ENCODE data around the gene PISD. TPM values are rescaled to one million over a fixed set of nuclear protein-coding genes. Genes with fewer than 3 reads are reported as not detected.
"Not testable (repeated sequence)": the region's sequence is repeated elsewhere in the genome, so short reads cannot be mapped to it uniquely, and the experiment has no call there.

The PISD gene
- total RNA-seq, 1 experiment from 2014 or later = 28.2 TPM

GRCh38 chr22:31610611-31611010 is 51.4 kb downstream of the PISD start:
- DNase-seq (ENCODE audit: low spot score) = no peak

- no peak for DNase-seq (ENCODE audit: low spot score)
Observed at GRCh38 chr22:31609716-31610115, 52.3 kb downstream of the PISD start.

GRCh38 chr22:31607696-31608095 is 54.3 kb downstream of the PISD start:
- DNase-seq (ENCODE audit: low spot score) = no peak

DNA sequence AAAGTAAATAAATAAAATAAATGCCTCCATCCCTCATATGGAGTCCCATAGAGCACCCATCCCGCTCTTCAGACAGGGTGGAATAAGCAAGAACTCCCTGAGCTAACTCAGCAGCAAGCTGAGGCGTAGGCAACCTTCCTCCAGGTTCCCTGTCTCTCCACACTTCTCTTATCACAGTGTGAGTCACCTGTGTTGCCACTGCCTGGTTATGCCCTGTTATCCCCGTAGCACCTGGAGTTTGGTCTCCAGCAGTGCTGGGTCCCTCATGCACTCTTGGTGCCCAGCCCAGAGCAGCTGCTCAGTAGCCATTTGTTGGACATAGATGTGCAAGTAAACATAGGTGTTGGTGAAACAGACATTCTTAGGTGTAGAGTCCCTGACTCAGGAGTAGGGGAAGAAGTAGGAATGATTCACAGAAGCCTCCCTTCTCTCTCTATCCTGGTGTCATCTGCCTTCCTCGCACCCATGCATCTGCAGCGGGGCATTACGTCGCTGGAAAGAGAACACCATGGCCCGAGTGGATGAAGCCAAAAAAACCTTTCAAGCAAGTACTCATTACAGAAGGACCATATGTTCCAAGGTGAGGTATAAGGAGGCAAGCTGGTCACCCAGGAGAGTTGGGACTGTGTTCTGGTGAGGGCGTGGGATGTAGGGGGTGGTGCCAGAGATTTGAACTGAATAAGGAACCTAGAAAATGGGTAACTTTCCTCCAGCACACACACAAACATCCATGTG is 56.0 kb downstream of the PISD start:
- no peak for DNase-seq (ENCODE audit: low spot score)

DNA sequence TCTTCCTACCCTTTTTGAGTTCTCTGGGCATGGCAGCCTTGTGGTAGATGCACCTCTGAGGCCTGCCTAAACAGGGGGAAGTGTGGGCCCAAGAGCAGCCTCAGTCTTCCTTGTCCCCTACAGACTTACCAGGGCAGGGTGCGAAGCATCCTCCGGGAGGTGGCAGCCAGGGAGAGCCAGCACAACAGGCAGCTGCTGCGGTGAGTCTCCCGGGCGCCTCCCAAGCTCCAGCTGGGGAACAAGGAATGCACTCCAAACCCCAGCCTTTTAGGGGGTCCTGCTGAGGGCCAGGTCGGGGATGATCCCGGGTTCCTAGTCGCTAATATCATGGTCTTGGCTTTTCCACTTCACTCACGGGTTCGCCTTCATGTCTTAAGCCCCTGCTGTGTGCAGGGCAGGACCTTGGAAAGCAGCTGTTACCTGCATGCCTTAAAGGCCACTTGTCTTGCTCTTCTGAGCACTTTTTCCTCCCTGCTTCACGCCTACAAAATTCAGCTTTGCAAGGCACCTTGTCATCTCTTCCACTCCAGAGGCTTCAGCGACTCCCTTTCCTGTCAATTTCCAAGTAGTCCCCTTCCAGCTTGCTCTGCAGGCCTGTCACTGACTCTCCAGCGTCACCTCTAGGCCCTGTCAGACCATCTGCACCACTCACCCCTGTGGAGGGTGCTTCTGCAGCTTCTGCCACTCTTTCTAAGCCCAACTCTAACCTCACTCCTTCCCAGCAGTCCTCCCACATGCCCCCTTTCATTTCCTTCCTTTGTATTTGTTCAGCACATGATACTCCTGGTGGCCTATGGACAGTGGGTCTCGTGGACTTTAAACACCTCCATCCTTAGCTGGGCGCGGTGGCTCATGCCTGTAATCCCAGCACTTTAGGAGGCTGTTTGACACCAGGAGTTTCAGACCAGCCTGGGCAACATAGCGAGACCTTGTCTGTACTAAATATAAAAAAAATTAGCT is 57.0 kb downstream of the PISD start:
- DNase-seq (ENCODE audit: low spot score) = no peak

DNA sequence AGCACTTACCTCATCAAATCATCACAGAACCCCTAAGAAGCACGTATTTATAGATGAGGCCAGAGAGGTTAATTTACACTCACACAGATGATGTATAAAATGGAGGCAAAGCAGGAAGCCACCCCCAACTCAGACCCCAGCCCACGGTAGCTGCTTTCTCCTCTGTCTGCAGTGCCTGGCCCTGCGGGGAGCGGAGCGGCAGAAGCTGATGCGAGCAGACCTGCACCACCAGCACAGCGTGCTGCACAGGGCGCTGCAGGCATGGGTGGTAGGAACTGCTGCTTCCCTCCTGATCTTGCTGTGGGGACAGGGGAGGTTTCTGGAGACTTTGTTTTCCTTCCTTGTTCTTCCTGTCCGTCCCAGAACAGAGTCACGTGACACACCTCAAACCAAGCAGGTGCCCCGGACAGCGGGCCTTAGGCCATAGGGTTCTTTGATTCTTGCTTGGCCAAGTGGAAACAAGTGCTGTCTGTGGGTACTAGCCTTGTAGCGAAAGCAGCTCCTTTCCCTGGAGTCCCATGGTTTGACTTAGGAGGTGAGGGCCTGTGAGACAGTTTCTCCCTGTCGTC is 57.8 kb downstream of the PISD start:
- DNase-seq (ENCODE audit: low spot score) = no peak

- DNase-seq (ENCODE audit: low spot score) = no peak
Observed at GRCh38 chr22:31603574-31603973, 58.4 kb downstream of the PISD start.

DNA sequence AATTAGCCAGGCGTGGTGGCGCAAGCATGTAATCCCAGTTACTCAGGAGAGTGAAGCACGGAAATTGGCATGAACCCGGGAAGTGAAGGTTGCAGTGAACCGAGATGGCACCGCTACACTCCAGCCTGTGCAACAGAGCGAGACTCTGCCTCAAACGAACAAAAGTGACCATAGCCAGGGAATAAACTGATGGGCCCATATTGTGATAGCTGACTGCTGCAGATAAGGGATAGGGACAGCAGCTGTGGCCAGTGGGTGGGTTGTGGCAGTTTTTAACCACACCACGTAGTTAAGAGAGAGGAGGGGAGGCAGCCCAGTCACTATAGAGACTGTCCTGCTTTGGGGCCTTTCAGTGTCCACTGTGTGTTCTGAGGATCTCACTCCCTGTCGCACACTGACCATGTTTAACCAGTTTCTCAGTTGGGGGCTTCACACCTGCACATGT is 58.9 kb downstream of the PISD start:
- DNase-seq (ENCODE audit: low spot score) = no peak

GRCh38 chr22:31602259-31602952 is 59.6 kb downstream of the PISD start:
- peak; percentile 91 for DNase-seq (ENCODE audit: low spot score)

DNA sequence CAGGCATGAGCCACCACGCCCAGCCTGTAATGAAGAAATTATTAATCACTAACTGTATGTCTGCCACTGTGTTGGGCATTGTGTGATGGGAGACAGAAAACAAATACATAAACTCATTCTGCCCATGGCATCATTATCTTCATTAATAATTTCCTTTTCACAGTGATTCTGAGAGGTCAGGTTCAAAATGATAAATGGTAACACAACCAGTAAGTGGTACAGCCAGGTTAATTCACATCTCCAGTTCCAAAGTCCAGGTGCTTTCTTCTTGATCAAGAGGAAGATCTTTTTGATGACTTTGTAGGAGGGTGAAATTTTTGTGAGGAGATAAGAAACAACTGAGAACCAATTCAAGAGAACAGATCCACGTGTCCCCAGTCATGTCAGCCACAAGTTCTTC is 66.7 kb downstream of the PISD start:
- DNase-seq (ENCODE audit: low spot score) = no peak

GRCh38 chr22:31590161-31590560 is 71.9 kb downstream of the PISD start:
- DNase-seq (ENCODE audit: low spot score) = not testable (repeated sequence)

GRCh38 chr22:31588970-31589675 is 72.9 kb downstream of the PISD start:
- no peak for DNase-seq (ENCODE audit: low spot score)

DNA sequence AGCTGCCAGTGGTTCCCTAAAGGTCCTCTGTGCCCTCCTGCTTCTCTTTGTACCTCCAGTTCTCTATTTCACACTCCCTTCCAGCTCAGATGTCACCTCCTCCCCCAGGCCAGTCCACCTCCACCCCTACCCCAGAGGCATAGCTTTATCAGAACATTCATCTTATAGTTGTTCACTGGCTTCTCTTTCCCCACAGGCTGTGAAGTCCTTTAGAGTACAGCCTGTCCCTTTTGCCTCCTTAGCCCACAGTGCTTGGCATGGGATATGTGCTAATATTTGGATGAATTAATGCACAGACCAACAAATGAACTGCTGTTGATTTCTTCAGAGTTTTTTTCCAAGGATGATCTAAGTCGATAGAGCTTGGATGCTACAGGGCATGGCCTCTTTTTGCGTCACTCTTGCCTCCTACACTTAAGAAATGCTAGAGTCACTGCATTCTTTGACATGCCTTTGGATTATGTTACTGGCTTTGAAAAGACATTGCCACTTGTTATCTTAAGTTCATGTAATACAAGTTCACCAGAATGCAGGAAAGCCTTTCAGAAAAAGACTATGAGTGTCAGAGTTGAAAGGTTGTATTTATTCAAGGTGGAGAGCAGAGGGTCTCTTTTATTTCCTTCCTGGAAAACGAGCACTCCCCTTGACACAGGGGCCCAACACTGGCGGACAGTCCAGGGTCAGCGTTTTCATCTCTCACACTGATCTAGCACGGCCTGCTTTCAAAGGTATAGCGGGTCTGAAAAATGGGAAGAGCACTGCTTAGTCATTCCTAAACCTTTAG is 75.7 kb downstream of the PISD start:
- DNase-seq (ENCODE audit: low spot score) = no peak

GRCh38 chr22:31585161-31585859 is 76.7 kb downstream of the PISD start:
- no peak for DNase-seq (ENCODE audit: low spot score)

DNA sequence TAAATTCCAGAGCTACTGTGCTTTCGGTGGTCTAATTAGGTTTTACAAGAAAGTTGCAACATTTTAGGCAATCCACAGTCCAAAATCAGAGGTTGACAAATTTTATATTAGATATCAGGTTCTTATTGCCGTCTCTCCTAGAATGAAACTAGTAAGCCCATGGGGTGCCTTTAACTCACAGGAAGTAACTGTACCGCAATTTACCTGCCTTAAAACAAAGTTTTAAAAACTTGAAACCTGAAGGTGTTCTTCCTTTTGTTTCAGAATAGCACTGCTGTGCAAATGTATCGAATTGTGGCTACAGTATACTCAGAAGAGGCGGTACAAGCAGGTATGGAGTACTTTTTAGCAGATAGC is 77.2 kb downstream of the PISD start:
- no peak for DNase-seq (ENCODE audit: low spot score)

DNA sequence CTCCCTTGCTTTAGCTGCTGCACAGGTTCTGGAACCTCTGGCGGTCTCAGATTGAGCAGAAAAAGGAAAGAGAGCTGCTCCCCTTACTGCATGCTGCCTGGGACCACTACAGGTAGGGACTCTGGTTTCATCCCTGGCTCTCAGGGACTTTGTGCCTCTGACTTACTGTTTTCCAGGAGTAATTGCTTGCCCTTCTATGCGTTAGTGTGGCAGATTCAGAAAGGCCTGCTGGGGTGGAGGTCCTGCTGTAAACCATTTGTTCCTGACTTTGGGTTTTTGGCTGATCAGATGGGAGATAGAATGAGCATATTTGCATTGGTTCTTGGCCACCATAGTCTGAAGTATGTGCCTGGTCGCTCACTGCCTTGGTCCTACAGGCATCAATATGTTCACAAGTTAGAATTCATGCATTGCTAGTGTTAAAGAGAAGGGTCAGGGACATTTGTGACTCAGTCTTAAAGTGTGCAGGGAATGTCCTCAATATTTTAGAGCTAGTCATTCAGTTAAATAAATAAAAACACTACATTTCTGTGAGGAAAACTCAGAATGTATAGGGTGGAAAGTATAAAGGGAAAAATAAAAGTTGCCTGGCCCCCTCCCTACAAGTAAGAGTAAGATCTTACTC is 78.0 kb downstream of the PISD start:
- DNase-seq (ENCODE audit: low spot score) = no peak

DNA sequence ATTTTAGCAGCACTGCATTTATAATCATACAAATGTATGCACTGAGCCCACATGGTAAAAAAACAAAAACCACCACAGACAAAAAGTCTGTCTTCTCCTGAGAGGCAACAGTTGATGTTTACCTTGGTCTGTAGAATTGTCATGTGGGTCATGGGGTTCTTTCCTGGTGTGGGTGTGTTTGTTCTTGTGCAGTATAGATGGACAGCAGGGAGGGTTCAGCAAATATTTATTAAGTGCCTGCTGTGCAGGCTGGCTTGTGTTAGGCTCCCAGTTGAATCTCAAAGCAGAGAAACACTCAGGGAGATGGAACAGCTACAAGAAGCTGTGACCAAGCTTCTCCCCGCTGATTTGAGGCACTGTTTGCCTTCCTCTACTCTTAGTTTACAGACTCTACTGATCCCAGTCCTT is 82.2 kb downstream of the PISD start:
- no peak for DNase-seq (ENCODE audit: low spot score)

GRCh38 chr22:31578171-31578570 is 83.8 kb downstream of the PISD start:
- DNase-seq (ENCODE audit: low spot score) = no peak

GRCh38 chr22:31577711-31578110 is 84.3 kb downstream of the PISD start:
- DNase-seq (ENCODE audit: low spot score) = no peak

Data from A172 (cell line).